HK-2 (cell line): Measurements from ENCODE around the gene ATP11A.
"Not testable (repeated sequence)": the region's sequence is repeated elsewhere in the genome, so short reads cannot be mapped to it uniquely, and the experiment has no call there.

ENCODE experiments used
- DNase-seq: peaks from one replicate; pipeline ENCODE4 v3.0.0-alpha.2; 2018; ENCODE audit not compliant: unreplicated experiment

Gene ATP11A

GRCh38 chr13:112793545-112794445 lies 104.0 kb downstream of the ATP11A start:
- DNase-seq, result no peak

GRCh38 chr13:112795277-112795676 lies 105.4 kb downstream of the ATP11A start:
- no peak for DNase-seq

- no peak for DNase-seq
Measured at GRCh38 chr13:112796190-112796915, 106.5 kb downstream of the ATP11A start.

DNA sequence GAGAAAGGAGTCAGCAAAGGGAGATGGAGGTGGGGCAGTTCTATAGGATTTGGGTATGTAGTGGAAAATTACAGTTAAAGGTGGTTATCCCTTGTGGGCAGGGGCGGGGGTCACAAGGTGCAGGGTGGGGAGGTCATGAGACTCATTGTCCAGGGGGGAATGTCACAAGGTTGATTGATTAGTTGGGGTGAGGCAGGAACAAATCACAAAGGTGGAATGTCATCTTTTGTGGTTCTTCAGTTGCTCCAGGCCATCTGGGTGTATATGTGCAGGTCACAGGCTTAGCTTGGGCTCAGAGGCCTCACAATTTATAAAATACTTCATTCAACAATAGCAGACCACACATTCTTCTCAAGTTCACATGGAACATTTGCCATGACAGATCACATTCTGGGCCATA lies 109.6 kb downstream of the ATP11A start:
- no peak for DNase-seq

DNA sequence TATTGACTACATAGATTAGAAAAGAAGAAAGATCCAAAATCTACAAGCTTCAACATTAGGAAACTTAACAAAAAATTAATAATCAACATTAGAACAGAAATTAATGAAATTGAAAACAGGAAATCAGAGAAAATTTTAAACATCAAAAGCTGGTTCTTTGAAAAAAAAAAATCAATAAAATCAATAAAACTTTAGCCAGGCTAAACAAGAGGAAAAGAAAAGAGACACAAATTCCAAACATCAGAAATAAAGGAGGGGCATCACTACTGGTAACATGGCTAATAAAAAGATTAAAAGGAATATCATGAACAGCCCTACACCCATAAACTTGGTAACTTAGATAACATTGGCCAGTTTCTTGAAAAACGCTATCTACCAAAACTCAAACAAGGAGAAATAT lies 110.2 kb downstream of the ATP11A start:
- no peak for DNase-seq

GRCh38 chr13:112800807-112801206 lies 111.0 kb downstream of the ATP11A start:
- DNase-seq, result not testable (repeated sequence)

DNA sequence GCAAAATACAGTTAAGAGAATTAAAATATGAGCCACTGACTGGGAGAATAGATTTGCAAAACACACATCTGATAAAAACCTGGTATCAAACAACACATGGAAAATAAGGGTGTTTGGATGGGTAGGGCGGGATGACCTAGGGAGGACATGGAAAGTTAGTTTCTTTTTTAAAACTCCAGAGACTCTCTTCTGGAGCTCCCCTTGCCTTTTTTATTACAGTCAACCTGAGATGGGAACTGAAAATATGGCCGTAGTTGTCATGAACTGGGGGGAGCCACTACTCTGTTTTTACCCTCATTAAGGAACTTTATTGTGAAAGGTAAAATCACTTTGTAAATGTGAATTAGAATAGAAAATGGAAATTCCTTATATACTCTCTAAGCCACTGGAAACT lies 113.0 kb downstream of the ATP11A start:
- DNase-seq, result no peak

DNA sequence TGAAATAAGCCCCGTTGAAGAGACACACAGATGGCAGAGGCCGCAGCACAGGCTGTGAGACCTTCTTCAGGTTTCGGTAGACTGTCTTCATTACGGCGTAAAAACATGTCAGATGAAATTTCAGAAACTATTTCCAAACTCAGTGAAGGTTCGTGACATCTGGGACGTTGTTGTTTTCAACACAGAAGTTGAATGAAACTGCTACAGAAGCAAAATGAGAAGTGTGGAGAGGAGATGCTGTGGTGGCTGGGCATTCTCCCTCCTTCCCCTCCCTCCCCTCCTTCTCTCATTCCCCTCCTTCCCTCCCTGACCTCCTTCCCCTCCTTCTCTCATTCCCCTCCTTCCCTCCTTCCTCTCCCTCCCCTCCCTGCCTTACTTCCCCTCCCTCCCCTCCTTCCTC lies 113.6 kb downstream of the ATP11A start:
- no peak for DNase-seq

- no peak for DNase-seq
Measured at GRCh38 chr13:112804374-112804773, 114.5 kb downstream of the ATP11A start.

DNA sequence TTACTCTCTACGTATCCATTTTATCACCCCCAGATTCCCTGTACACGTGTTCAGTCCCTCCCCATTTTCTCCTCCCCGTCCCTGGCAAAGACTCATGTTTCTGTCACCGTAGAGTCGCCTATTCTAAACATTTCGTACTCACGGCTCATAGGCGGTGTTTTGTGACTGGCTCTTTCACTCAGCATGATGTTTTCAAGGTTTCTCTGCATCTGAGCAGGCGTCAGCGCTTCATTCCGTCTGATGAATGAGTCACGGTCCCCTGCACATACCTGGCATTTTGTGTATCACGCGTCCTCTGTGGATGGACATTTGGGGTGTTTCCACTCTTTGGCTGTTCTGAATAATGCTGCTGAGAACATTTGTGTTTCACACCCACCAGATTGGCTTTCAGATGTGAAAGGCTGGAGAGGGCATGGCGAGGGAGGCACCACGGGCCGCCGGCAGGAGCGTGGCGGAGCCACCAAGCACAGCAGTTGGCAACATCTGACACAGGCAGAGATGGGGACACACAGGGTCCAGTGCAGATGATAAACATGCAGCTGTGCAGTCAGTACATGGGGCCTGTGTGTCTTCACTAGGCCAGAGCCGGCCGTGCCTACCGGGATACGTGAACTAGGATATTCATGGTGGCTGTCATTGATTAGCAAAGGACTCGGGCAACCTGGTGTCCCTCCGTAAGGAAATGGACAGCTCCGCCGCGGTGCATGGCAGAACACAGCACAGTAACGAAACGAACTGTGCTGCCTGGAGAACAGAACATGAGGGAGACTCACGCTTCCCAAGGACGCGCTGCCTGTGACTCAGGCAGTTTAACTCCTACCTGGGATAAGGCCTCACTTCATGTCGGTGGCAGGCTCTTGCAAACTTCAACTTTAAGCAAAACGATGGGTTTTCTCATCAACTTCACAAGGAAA lies 117.2 kb downstream of the ATP11A start:
- no peak for DNase-seq

DNA sequence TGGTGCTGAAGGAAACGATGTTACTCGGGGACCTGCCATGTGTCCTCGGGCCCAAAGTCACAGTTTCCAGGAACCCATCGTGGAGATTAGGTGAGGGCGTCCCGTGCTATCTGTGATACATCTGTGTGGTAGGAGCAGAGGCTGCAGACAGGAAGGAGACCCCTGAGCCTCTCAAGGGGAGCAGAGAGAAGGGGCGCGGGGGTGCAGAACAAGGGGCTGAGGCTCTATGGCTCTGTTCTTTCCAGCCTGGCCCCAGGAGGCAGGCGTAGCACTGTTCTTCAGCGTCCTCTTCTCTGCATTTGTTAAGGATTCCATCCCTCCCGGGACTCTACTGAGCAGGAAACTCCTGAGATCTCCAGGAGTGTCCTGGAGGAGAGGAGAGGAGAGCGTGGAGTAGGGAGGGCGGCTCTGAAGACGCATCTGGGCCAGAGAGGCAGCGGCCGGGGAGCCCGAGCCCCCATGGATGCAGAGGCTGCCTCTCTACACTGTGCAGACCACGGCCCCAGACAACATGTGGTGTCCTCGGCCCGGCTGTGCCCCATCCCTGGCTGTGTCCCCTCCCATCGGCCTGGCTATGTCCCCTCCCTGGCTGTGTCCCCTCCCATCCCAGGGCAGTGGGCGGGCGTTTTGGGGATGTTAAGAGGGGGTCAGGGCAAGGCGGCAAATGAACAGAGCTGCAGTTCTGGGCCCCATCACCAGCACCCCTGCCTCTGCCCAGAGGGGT lies 118.0 kb downstream of the ATP11A start:
- no peak for DNase-seq

- no peak for DNase-seq
Measured at GRCh38 chr13:112808377-112809140, 118.7 kb downstream of the ATP11A start.

GRCh38 chr13:112809332-112810315 lies 119.8 kb downstream of the ATP11A start:
- no peak for DNase-seq

DNA sequence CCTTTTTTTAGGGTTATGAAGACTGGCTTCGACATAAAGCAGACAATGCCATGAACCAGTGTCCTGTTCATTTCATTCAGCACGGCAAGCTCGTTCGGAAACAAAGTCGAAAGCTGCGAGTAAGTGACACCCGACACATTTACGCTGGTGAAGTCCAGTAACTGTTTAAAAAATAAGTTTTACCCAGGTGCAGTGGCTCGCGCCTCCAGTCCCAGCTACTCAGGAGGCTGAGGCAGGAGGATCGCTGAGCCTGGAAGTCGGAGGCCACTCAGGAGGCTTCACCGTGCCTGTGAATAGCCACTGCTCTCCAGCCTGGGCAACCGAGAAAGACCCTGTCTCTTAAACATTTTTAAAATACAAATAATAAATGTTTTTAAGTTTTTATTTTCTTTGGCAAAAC lies 120.8 kb downstream of the ATP11A start:
- DNase-seq, result no peak

- DNase-seq, result no peak
Measured at GRCh38 chr13:112812306-112813055, 122.6 kb downstream of the ATP11A start.

GRCh38 chr13:112813552-112813951 lies 123.7 kb downstream of the ATP11A start:
- DNase-seq, result no peak

GRCh38 chr13:112814905-112815585 lies 125.2 kb downstream of the ATP11A start:
- peak; percentile 4 for DNase-seq

GRCh38 chr13:112815871-112816270 lies 126.0 kb downstream of the ATP11A start:
- no peak for DNase-seq
